Testis (tissue), 2 donors: ENCODE data around the gene GRK3.

Experiments used
- POLR2A ChIP-seq: fragments of 450-650 bp; IDR thresholded peaks from one replicate; pipeline ENCODE4 v1.6.1; 2017; ENCODE audit warnings: antibody characterized with exemption, mild to moderate bottlenecking, moderate library complexity
- TF ChIP-seq, protein P1 (sequence below), 3 experiments: fragments of 450-650 bp in 2 of 3; fragments of 200-600 bp in 1 of 3; sonication (generic) in 1 of 3; IDR thresholded peaks; one replicate each; pipeline ENCODE4 v1.5.1; 2016 to 2019; ENCODE audit warnings: antibody characterized with exemption in 3 of 3, mild to moderate bottlenecking in 2 of 3, moderate library complexity in 1 of 3

DNA sequence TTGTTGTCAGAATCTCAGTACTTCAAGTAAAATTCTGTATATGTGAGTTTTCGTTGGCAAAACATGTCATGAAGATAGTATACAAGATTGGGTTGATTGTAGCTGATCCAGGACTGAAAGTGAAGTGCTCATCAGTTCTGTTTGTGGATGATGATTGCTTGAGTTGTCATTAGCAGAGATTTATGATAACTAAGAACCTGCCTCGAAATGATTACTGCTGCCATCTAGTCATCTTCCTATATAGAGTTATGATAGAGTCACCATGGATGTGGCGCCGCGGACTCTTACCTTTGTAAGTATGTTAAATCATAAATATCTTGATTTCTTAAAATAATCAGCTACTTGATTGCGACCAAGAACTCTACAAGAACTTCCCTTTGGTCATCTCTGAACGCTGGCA is 149.6 kb downstream of the GRK3 start:
- TF ChIP-seq, protein P1, sequence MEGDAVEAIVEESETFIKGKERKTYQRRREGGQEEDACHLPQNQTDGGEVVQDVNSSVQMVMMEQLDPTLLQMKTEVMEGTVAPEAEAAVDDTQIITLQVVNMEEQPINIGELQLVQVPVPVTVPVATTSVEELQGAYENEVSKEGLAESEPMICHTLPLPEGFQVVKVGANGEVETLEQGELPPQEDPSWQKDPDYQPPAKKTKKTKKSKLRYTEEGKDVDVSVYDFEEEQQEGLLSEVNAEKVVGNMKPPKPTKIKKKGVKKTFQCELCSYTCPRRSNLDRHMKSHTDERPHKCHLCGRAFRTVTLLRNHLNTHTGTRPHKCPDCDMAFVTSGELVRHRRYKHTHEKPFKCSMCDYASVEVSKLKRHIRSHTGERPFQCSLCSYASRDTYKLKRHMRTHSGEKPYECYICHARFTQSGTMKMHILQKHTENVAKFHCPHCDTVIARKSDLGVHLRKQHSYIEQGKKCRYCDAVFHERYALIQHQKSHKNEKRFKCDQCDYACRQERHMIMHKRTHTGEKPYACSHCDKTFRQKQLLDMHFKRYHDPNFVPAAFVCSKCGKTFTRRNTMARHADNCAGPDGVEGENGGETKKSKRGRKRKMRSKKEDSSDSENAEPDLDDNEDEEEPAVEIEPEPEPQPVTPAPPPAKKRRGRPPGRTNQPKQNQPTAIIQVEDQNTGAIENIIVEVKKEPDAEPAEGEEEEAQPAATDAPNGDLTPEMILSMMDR (IDR thresholded peaks at IDR 0.05), result no peak
- no peak for TF ChIP-seq POLR2A
